HCT116 (cell line): ENCODE results near the gene MARCHF3. TPM values are rescaled to one million over a fixed set of nuclear protein-coding genes. Genes with fewer than 3 reads are reported as not detected.

Experiments
- ATAC-seq: fragments of 200-7000 bp; cut with Tn5 transposase; 2 replicates; pipeline ENCODE4 v1.9.1; 2020; ENCODE audit warnings: mild to moderate bottlenecking, moderate library complexity
- BruUV-seq: library from RNA; stranded (reverse); fragments of 400-500 nt; replicated peaks from 2 replicates; lab custom pipeline; 2021; lab: Mats Ljungman, UMichigan
- CTCF ChIA-PET: fragments of 300-600 bp; sonication (Branson Sonifier 250); formaldehyde crosslinking; loops from one replicate; lab custom pipeline; 2021; ENCODE audit warnings: antibody characterized with exemption; lab: Charles Lee
- POLR2A ChIA-PET: fragments of 300-600, 350-600 bp; sonication (Branson Sonifier 250); formaldehyde crosslinking; loops from one replicate; lab custom pipeline; 2021; ENCODE audit warnings: antibody characterized with exemption; lab: Charles Lee
- RAD21 ChIA-PET, 2 experiments: fragments of 300-600 bp; sonication (Branson Sonifier 250); formaldehyde crosslinking; loops; one replicate each; lab custom pipeline; 2023; ENCODE audit warnings: low total read pairs in 2 of 2; ENCODE audit not compliant: uncharacterized antibody in 2 of 2, unreplicated experiment in 2 of 2, low non-redundant PET in 1 of 2; lab: Charles Lee
- DNase-seq: peaks from one replicate; pipeline ENCODE4 v3.0.0-alpha.2; 2010; ENCODE audit warnings: low read depth, low spot score
- H2AFZ ChIP-seq: fragments of 200-600 bp; shearing (Covaris generic), sonication (generic); 2 replicates; pipeline ENCODE4 v1.6.1; 2017; ENCODE audit warnings: low read depth, mixed run types, mixed read lengths, antibody characterized with exemption, low read length; ENCODE audit not compliant: poor library complexity, severe bottlenecking
- H3K27ac ChIP-seq: 2 replicates; pipeline ENCODE4 v1.5.1; 2012; ENCODE audit warnings: low read depth, low read length
- H3K27me3 ChIP-seq: fragments of 200-600 bp; sonication (generic); 2 replicates; pipeline ENCODE4 v1.6.1; 2016; ENCODE audit warnings: mixed run types, low read length, mixed read lengths; ENCODE audit not compliant: insufficient read depth
- H3K36me3 ChIP-seq, 2 experiments: fragments of 200-500 bp in 1 of 2; fragments of 200-600 bp in 1 of 2; sonication (Bioruptor generic) in 1 of 2; sonication (generic) in 1 of 2; 2 replicates each; pipeline versions ENCODE4 v1.5.1 to v1.6.1; 2014 to 2016; ENCODE audit warnings: low read length in 2 of 2, inconsistent platforms in 1 of 2, mixed read lengths in 1 of 2, mixed run types in 1 of 2; ENCODE audit not compliant: insufficient read depth in 2 of 2, control insufficient read depth in 1 of 2
- H3K4me1 ChIP-seq, 2 experiments: fragments of 200-600 bp in 1 of 2; sonication (generic) in 1 of 2; 2 replicates each; pipeline versions ENCODE4 v1.5.1 to v1.6.1; 2012 to 2017; ENCODE audit warnings: low read length in 2 of 2, inconsistent platforms in 1 of 2, mild to moderate bottlenecking in 1 of 2, mixed read lengths in 1 of 2, mixed run types in 1 of 2, moderate library complexity in 1 of 2; ENCODE audit not compliant: insufficient read depth in 2 of 2, control insufficient read depth in 1 of 2
- H3K4me2 ChIP-seq: fragments of 200-600 bp; sonication (generic); 2 replicates; pipeline ENCODE4 v1.6.1; 2017; ENCODE audit warnings: mixed run types, low read length, mixed read lengths
- H3K4me3 ChIP-seq, 2 experiments: fragments of 200-600 bp in 1 of 2; sonication (generic) in 1 of 2; replicated peaks in 1 of 2; 2 replicates each; pipeline ENCODE4 v1.5.1; 2011 to 2016; ENCODE audit warnings: low read length in 2 of 2, control low read depth in 1 of 2, low read depth in 1 of 2, mild to moderate bottlenecking in 1 of 2, mixed read lengths in 1 of 2, mixed run types in 1 of 2
- H3K79me2 ChIP-seq: fragments of 200-600 bp; sonication (generic); 2 replicates; pipeline ENCODE4 v1.6.1; 2017; ENCODE audit warnings: mild to moderate bottlenecking, mixed run types, low read length, moderate library complexity, mixed read lengths; ENCODE audit not compliant: insufficient read depth
- H3K9ac ChIP-seq: fragments of 200-600 bp; sonication (generic); 2 replicates; pipeline ENCODE4 v1.6.1; 2016; ENCODE audit warnings: low read length, mixed read lengths
- H3K9me2 ChIP-seq: fragments of 200-600 bp; sonication (generic), shearing (Covaris generic); 2 replicates; pipeline ENCODE4 v1.6.1; 2017; ENCODE audit warnings: mixed run types, mild to moderate bottlenecking, moderate library complexity; ENCODE audit not compliant: insufficient read depth
- H3K9me3 ChIP-seq, 2 experiments: fragments of 200-500 bp in 1 of 2; fragments of 200-600 bp in 1 of 2; sonication (Bioruptor generic) in 1 of 2; sonication (generic) in 1 of 2; 2 replicates each; pipeline ENCODE4 v1.6.1; 2014 to 2017; ENCODE audit warnings: low read length in 2 of 2, mixed read lengths in 2 of 2, inconsistent platforms in 1 of 2, low read depth in 1 of 2, mild to moderate bottlenecking in 1 of 2, mixed run types in 1 of 2, moderate library complexity in 1 of 2; ENCODE audit not compliant: control insufficient read depth in 1 of 2, insufficient read depth in 1 of 2
- H4K20me1 ChIP-seq: fragments of 200-600 bp; sonication (generic), shearing (Covaris generic); 2 replicates; pipeline ENCODE4 v1.6.1; 2017; ENCODE audit warnings: mixed run types, mild to moderate bottlenecking, moderate library complexity; ENCODE audit not compliant: insufficient read depth
- CEBPB ChIP-seq: IDR thresholded peaks from 2 replicates; pipeline ENCODE4 v1.6.1; 2012; ENCODE audit warnings: low read depth
- EGR1 ChIP-seq: IDR thresholded peaks from 2 replicates; pipeline ENCODE4 v1.6.1; 2012; ENCODE audit warnings: low read depth
- EZH2phosphoT487 ChIP-seq: fragments of 200-600 bp; IDR thresholded peaks from 2 replicates; pipeline ENCODE4 v1.6.1; 2018; ENCODE audit warnings: antibody characterized with exemption, borderline replicate concordance
- FOSL1 ChIP-seq: IDR thresholded peaks from 2 replicates; pipeline ENCODE4 v1.6.1; 2012; ENCODE audit warnings: low read depth
- JUND ChIP-seq: IDR thresholded peaks from 2 replicates; pipeline ENCODE4 v1.6.1; 2012
- POLR2A ChIP-seq: IDR thresholded peaks from 2 replicates; pipeline ENCODE4 v1.7.0; 2011; ENCODE audit warnings: borderline replicate concordance; ENCODE audit not compliant: insufficient read depth, insufficient read length; ENCODE audit errors: extremely low read depth
- SIN3A ChIP-seq: IDR thresholded peaks from 2 replicates; pipeline ENCODE4 v1.6.1; 2012; ENCODE audit warnings: low read depth
- TCF7L2 ChIP-seq: IDR thresholded peaks from 2 replicates; pipeline ENCODE4 v1.7.0; 2011; ENCODE audit warnings: borderline replicate concordance, inconsistent platforms; ENCODE audit not compliant: insufficient read depth, insufficient read length; ENCODE audit errors: extremely low read depth
- ZFX ChIP-seq: fragments of 450-650 bp; IDR thresholded peaks from 2 replicates; pipeline ENCODE4 v1.6.1; 2017
- ZNF274 ChIP-seq: fragments of 200-500 bp; sonication (Bioruptor generic); IDR thresholded peaks from 2 replicates; pipeline ENCODE4 v1.6.1; 2014; ENCODE audit warnings: mild to moderate bottlenecking, low read depth, low read length, inconsistent platforms
- intact Hi-C: fragments of 100-400 bp; cut with micrococcal nuclease; formaldehyde crosslinking; loops from 2 replicates; pipeline ENCODE4 v1.10.0; 2022
- total RNA-seq: library from RNA; stranded (reverse); gene quantifications from one replicate; pipeline ENCODE4 v1.2.1, GENCODE V29; 2021; ENCODE audit not compliant: unreplicated experiment
- TF ChIP-seq, protein P1 (sequence below): IDR thresholded peaks from 2 replicates; pipeline ENCODE4 v1.6.1; 2012
- TF ChIP-seq, protein P2 (sequence below): IDR thresholded peaks from 2 replicates; pipeline ENCODE4 v1.6.1; 2012
- TF ChIP-seq, protein P3 (sequence below): IDR thresholded peaks from 2 replicates; pipeline ENCODE4 v1.6.1; 2011; ENCODE audit warnings: mild to moderate bottlenecking, low read length, moderate library complexity; ENCODE audit not compliant: insufficient replicate concordance; ENCODE audit errors: extremely low read depth

MARCHF3 gene
- total RNA-seq, 1 experiment from 2014 or later, result 2.3 TPM

DNA sequence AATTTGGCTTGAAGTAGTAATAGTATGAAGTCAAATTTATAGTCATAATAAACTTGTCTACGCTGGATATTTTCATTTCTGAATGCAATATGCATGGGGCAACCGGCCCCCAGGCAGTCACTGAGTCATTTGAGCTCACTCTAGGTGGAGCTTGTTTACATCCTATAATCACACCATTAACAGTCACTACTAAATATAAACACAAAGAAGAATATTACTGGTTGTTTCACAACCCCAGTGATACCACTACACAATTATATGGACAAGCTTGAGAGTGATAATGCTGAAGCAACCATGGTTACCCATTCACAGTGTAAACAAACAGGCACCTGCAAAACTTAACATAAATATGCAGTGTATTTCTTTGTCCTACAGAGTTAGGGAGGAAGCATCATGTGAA lies 68.7 kb downstream of the MARCHF3 start:
- Histone ChIP-seq H3K9ac (no peak overlapping the region), H3K9me3 (no peaks in the 10 kb centered on the region), H3K4me3 (no peak overlapping the region), H3K4me2 (no peak overlapping the region), H3K4me1 (no peaks in the 10 kb centered on the region), H3K79me2 (no peaks in the 10 kb centered on the region), H3K9me2 (no peaks in the 10 kb centered on the region), H3K27me3 (no peaks in the 10 kb centered on the region), H3K27ac (no peak overlapping the region), H3K36me3 (no peaks in the 10 kb centered on the region), H2AFZ (no peak overlapping the region), H4K20me1 (no peaks in the 10 kb centered on the region)
- ChIA-PET RAD21 (no interaction called here), CTCF (no interaction called here), POLR2A (no interaction called here)
- no peak for DNase-seq
- BruUV-seq, result no TSS peak
- no peak for ATAC-seq
- intact Hi-C loops, result no loop called here
- TF ChIP-seq, protein P1, sequence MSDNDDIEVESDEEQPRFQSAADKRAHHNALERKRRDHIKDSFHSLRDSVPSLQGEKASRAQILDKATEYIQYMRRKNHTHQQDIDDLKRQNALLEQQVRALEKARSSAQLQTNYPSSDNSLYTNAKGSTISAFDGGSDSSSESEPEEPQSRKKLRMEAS, result no peak
- no peak for TF ChIP-seq FOSL1

DNA sequence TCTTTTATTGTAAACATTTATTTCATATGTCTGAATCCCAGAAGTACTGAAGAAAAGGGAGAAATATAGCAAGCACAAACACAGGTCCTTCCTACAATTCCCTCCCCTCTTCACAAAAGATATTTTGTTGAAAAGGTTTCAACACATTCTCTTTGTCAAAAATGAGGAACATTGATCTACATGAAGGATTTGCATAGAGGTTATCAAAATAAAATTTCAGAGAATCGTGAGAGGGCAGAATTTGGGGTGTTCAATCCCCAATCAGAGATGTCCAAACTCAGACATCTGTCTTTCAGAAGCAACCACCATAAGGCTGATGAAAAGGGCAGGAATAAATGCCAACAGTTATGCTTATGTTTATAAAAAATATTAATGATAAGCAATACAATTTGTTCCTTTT lies 69.2 kb downstream of the MARCHF3 start:
- H3K9me3 ChIP-seq, result no peaks in the 10 kb centered on the region
- DNase-seq (no peak), ATAC-seq (no peak)
- CTCF ChIA-PET, result no interaction called here
- intact Hi-C loops, result no loop called here
- H3K4me3 ChIP-seq, result no peak overlapping the region
- no peak overlapping the region for H3K9ac ChIP-seq
- no TSS peak for BruUV-seq
- H3K4me1 ChIP-seq, result no peaks in the 10 kb centered on the region
- RAD21 ChIA-PET, result no interaction called here
- no peak overlapping the region for H3K27ac ChIP-seq
- H3K4me2 ChIP-seq, result no peak overlapping the region
- H3K79me2 ChIP-seq, result no peaks in the 10 kb centered on the region
- H3K27me3 ChIP-seq, result no peaks in the 10 kb centered on the region
- POLR2A ChIA-PET, result no interaction called here
- TF ChIP-seq JUND (no peak), EGR1 (no peak), SIN3A (no peak), EZH2phosphoT487 (no peak), ZFX (no peak), ZNF274 (no peak), CEBPB (no peak), POLR2A (no peak), TCF7L2 (no peak)
- TF ChIP-seq, protein P1, result no peak
- TF ChIP-seq, protein P2, sequence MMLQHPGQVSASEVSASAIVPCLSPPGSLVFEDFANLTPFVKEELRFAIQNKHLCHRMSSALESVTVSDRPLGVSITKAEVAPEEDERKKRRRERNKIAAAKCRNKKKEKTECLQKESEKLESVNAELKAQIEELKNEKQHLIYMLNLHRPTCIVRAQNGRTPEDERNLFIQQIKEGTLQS, result no peak
- TF ChIP-seq, protein P3, sequence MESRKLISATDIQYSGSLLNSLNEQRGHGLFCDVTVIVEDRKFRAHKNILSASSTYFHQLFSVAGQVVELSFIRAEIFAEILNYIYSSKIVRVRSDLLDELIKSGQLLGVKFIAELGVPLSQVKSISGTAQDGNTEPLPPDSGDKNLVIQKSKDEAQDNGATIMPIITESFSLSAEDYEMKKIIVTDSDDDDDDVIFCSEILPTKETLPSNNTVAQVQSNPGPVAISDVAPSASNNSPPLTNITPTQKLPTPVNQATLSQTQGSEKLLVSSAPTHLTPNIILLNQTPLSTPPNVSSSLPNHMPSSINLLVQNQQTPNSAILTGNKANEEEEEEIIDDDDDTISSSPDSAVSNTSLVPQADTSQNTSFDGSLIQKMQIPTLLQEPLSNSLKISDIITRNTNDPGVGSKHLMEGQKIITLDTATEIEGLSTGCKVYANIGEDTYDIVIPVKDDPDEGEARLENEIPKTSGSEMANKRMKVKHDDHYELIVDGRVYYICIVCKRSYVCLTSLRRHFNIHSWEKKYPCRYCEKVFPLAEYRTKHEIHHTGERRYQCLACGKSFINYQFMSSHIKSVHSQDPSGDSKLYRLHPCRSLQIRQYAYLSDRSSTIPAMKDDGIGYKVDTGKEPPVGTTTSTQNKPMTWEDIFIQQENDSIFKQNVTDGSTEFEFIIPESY, result no peak
- H4K20me1 ChIP-seq, result no peaks in the 10 kb centered on the region
- no peaks in the 10 kb centered on the region for H3K9me2 ChIP-seq
- no peaks in the 10 kb centered on the region for H3K36me3 ChIP-seq
- no peak overlapping the region for H2AFZ ChIP-seq
